ENCODE data around the gene ZDHHC11B.

Gene ZDHHC11B

GRCh38 chr5:671459-672328, 112.8 kb downstream of the ZDHHC11B start:
- DNase-seq = peak; percentile 54 to 84 (median 79)

DNA sequence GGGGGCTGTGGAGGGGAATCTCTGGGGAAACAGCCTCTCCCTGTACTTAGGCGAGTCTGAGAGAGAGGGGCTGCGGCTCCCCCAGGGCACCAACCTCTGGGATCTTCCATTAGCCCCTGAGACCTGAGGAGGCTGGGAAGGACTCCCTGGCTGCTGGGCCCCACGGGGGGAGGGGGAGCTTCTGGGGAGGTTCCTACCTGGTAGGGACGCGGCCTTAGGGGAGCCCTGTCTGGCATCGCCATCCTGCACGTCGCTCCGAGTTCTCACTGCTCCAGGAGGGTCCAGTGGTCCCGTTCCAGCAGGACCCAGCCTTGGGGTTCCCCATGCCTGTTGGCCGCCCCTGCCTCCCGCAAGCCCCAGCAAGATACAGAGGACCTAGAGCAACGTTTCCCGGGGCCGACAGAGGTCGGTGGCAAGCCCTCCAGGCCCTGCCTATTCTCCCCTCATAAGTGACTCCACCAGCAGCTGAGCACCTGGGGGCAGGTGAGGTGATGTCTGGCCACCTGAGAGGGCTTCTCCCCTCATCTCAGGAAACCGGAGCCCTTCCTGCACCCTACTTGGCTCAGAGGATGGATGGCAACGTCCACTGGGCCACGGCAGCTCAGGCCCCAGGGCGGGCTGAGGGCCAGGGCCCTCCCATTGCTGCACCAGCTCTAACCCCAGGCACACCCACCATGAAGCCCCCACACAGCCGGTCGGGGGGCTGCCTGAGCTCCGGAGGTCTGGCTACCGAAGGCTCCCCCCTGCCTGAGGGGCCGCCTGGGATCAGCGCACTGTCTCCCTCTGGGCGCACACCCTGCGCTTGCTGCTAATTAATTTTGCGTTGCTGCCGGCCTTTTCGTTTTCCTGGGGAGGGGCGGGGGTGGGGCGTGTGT, 113.9 kb downstream of the ZDHHC11B start:
- DNase-seq = no peak

- no peak for DNase-seq
Observed at GRCh38 chr5:669842-670395, 114.6 kb downstream of the ZDHHC11B start.

- DNase-seq = no peak
Observed at GRCh38 chr5:669111-669841, 115.3 kb downstream of the ZDHHC11B start.

DNA sequence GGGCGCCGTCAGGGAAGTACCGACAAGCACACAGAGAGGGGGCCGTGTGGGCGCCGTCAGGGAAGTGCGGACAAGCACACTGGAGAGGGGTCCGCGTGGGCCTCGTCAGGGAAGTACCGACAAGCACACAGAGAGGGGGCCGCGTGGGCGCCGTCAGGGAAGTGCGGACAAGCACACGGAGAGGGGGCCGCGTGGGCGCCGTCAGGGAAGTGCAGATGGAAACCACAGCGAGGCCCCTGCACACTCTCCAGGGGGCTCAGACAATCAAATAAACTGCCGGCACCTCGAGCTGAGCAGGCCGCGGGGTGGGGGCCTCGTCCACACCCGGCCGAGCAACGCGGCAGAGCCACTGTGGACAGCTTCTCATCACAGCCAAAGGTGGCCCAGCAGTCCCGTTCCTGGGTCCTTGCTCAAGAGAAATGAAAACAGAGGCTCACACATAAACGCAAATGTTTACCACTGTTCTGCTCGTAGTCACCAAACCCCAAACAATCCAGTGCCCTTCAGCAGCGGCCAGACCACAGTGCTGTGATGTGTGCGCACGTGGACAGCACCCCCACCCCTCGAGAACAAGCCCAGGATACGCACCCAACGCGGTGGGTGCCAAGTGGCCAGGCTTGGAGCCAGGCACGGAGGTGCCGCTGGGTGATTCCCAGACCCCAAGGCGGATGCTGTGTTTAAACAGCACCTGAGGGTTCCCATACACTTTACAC, 116.1 kb downstream of the ZDHHC11B start:
- DNase-seq = no peak

DNA sequence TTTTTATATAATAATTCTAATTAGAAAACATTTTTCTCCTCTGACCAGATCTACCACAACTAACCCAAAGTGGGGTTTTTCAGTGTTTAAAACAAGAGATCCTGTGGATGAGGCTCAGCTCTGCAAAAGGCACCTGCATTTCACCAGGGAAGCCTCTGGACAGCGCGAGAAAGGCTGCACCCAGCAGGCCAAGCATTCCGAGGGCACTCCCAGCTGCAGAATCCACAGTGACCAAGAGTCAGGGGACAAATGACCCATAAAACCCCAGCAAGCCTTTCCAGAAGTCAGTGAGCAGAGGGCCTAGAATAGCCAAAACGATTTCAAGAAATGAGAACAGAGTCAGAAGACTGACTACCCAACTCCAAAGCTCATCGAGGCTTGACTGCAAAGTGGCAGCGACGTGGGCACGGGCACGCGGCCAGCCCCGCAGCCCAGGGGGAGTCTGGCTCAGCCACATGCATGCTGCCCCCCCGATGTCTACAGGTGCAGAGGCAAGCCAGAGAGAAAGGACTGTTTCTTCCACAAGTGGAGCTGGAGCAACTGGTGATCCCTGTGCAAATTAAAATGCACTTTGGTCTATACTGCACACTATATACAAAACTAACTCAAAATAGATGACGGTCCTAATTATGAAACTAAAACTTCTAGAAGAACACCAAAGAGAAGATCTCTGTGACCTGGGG, 117.6 kb downstream of the ZDHHC11B start:
- DNase-seq = no peak

- DNase-seq = no peak
Observed at GRCh38 chr5:665956-666711, 118.4 kb downstream of the ZDHHC11B start.

DNA sequence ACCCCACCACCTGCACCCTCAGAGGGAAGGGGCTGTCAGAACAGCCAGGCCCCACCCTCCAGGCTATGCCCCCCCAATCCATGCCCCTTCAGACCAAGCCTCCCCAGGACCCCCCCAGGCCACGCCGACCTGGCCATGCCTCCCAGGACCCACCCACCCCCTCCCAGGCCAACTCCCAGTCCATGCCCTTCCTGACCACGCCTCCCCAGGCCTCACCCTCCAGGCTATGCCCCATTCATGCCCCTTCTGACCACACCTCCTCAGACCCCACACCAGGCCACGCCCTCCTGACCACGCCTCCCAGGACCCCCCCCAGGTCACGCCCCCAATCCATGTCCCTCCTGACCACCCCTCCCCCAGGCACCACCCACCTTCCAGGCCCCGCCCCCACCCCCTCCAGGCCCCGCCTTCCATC, 119.0 kb downstream of the ZDHHC11B start:
- DNase-seq = no peak

GRCh38 chr5:664994-665360, 119.6 kb downstream of the ZDHHC11B start:
- no peak for DNase-seq

DNA sequence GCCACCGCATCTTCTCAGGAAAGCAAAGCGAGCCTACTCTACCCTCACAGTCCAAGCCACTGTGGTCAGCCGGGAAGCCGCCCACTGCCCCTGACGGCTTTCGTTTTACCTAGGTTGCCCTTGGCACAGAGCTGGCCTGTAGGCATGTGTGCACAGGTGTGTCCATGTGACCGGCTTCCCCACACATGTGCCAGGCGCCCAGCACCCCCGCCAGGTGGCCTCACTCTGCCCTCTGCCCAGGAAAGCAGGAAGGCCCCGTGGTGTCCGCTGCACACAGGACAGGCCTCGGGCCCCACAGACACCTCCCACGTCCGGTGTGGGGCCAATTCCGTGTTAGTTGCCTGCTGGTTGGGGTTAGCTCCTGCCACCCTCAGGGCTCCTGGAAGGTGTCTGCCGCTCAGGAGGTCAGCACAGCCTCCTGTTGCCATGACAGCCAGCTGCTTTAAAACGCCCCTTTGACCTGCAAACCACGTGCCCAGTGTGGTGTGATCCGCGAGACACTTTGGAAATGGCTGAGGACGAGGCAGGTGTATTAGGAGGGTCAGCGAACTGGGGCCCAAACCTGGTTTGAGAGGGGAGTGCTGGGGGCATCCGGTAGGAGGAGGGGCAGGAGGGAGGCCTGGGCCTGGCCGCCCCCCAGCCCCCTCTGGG, 120.1 kb downstream of the ZDHHC11B start:
- no peak for DNase-seq

- DNase-seq = no peak
Observed at GRCh38 chr5:663436-664342, 120.8 kb downstream of the ZDHHC11B start.

- DNase-seq = no peak
Observed at GRCh38 chr5:662751-663435, 121.6 kb downstream of the ZDHHC11B start.

- DNase-seq = no peak
Observed at GRCh38 chr5:661891-662750, 122.4 kb downstream of the ZDHHC11B start.

DNA sequence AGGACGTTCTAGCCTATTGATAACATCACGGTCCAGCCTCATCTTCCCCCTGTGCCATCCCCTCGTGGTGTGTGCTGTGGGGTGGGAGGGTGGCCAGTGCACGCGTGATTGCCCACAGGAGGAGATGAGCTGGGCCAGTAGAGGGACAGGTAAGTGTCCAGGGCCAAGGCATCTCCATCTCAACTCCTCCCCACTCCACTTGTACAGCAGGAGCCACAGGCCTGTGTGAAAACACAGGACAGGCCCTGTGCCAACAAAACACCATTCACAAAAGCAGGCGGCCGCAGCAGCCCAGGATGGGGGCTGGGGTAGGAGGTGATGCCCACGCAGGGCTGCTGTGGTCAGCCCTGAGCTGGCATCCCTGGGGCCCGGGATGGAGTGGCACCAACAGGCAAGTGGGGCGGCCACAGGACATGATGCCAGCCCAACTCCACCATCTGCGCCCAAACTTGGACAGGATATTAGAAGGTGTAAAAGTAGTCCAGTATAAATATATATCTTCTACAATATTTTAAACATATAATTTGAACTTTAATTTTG, 124.0 kb downstream of the ZDHHC11B start:
- DNase-seq = no peak

Data from NCI-H1417 (cell line).